HepG2 (cell line): ENCODE results near the gene SRSF4. TPM values are rescaled to one million over a fixed set of nuclear protein-coding genes. Genes with fewer than 3 reads are reported as not detected.

Experiments
- FOXJ3 ChIP-seq: sonication (generic); formaldehyde crosslinking; IDR thresholded peaks from 2 replicates; pipeline ENCODE4 v1.4.0; 2020; ENCODE audit warnings: missing genetic modification reagents, mild to moderate bottlenecking, borderline replicate concordance
- RBM22 ChIP-seq: fragments of 200-400 bp; formaldehyde crosslinking; optimal IDR thresholded peaks from 2 replicates; pipeline ENCODE3; 2017; ENCODE audit warnings: mild to moderate bottlenecking, low read length, moderate library complexity
- TAF1 ChIP-seq: sonication (generic); formaldehyde crosslinking; IDR thresholded peaks from 2 replicates; pipeline ENCODE4 v1.4.0; 2020; ENCODE audit warnings: missing genetic modification reagents
- TRIM24 ChIP-seq: sonication (generic); formaldehyde crosslinking; IDR thresholded peaks from 2 replicates; pipeline ENCODE4 v1.8.0; 2022; ENCODE audit warnings: mild to moderate bottlenecking, missing genetic modification reagents
- TSC22D2 ChIP-seq: sonication (generic); formaldehyde crosslinking; IDR thresholded peaks from 2 replicates; pipeline ENCODE4 v1.5.1; 2020; ENCODE audit warnings: missing genetic modification reagents, mild to moderate bottlenecking, borderline replicate concordance
- ZBTB20 ChIP-seq: sonication (generic); formaldehyde crosslinking; IDR thresholded peaks from 2 replicates; pipeline ENCODE4 v1.8.1; 2023; ENCODE audit warnings: missing genetic modification reagents, low read depth, mild to moderate bottlenecking, borderline replicate concordance
- ZNF264 ChIP-seq: sonication (generic); formaldehyde crosslinking; IDR thresholded peaks from 2 replicates; pipeline ENCODE4 v1.4.0; 2020; ENCODE audit warnings: missing genetic modification reagents
- ZNF33A ChIP-seq: sonication (generic); formaldehyde crosslinking; IDR thresholded peaks from 2 replicates; pipeline ENCODE4 v1.5.1; 2020; ENCODE audit warnings: missing genetic modification reagents, mild to moderate bottlenecking, moderate library complexity, borderline replicate concordance
- ZNF761 ChIP-seq: sonication (generic); formaldehyde crosslinking; conservative IDR thresholded peaks from 2 replicates; pipeline ENCODE4 v1.4.0; 2020; ENCODE audit warnings: mild to moderate bottlenecking, missing genetic modification reagents
- polyA plus RNA-seq, 8 experiments: library from polyadenylated mRNA; depleted of rRNA in 3 of 8; stranded (reverse) in 7 of 8; unstranded in 1 of 8; fragments of >200 nt; fragmentation: Illumina TruSeq in 4 of 8; extraction: Trizol in 4 of 8; gene quantifications; 2 replicates each; pipeline versions ENCODE4 v1.2.1 to v1.2.3, GENCODE V29; 2011 to 2016; ENCODE audit warnings: low read depth in 4 of 8, missing spikeins in 1 of 8, mixed read lengths in 1 of 8; ENCODE audit not compliant: insufficient read depth in 1 of 8
- total RNA-seq, 5 experiments: library from RNA; depleted of rRNA; stranded (reverse); fragments of >200 nt; fragmentation: Illumina TruSeq; extraction: Trizol; gene quantifications; 2 replicates each; pipeline ENCODE4 v1.2.3, GENCODE V29; 2016; ENCODE audit warnings: low read depth in 1 of 5
- TF ChIP-seq, protein P1 (sequence below): sonication (generic); formaldehyde crosslinking; IDR thresholded peaks from 2 replicates; pipeline ENCODE4 v1.5.0; 2020; ENCODE audit warnings: mild to moderate bottlenecking, missing genetic modification reagents
- TF ChIP-seq, protein P2 (sequence below): sonication (generic); formaldehyde crosslinking; conservative IDR thresholded peaks from 2 replicates; pipeline ENCODE4 v1.4.0; 2020; ENCODE audit warnings: mild to moderate bottlenecking, missing genetic modification reagents, moderate library complexity
- TF ChIP-seq, protein P3 (sequence below): sonication (generic); formaldehyde crosslinking; IDR thresholded peaks from 2 replicates; pipeline ENCODE4 v1.5.0; 2020; ENCODE audit warnings: missing genetic modification reagents
- TF ChIP-seq, protein P4 (sequence below): IDR thresholded peaks from 2 replicates; pipeline ENCODE4 v1.6.1; 2018; ENCODE audit warnings: missing genetic modification reagents, mild to moderate bottlenecking, missing compliant biosample characterization
- TF ChIP-seq, protein P5 (sequence below): sonication (generic); formaldehyde crosslinking; conservative IDR thresholded peaks from 2 replicates; pipeline ENCODE4 v1.8.0; 2022; ENCODE audit warnings: mild to moderate bottlenecking, moderate library complexity, missing genetic modification reagents

The SRSF4 gene
- total and polyA plus RNA-seq, 2 of the 13 experiments (the other 11 are each of a cell fraction or from before 2014, with no cell fraction given), result 37.7 to 50.9 TPM

DNA sequence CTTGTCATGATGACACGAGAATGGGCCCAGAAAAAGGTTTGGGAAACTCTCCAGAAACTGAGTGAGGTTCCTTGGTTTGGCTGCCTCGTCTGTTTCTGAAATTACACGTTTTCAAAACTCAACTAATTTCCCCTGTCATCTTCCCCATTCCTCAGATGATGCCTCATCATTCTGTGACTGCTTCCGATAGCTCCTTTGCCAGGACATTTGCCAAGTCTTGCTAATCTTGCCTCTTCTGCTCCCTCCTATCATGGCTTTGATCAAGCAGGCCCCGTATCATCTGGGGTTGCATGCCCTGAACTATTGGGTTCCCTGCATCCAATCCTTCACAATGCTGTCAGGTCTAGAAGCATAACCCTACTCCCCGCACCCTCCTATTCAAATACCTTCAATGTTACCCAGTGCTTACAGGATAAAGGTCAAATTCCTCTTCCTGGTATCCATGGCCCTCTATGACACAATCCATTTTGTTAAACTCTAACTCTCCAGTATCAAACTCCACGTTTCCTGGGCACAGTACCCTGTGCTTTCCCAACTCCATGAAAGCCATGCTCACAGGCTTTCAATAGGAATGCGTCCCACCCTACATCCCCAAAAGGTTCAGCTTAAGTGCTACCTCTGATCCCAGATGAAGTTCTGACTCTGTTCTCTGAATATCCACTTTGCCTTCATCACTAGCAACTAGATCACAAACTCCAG lies 35.8 kb downstream of the SRSF4 start (continued):
- TF ChIP-seq, protein P1, sequence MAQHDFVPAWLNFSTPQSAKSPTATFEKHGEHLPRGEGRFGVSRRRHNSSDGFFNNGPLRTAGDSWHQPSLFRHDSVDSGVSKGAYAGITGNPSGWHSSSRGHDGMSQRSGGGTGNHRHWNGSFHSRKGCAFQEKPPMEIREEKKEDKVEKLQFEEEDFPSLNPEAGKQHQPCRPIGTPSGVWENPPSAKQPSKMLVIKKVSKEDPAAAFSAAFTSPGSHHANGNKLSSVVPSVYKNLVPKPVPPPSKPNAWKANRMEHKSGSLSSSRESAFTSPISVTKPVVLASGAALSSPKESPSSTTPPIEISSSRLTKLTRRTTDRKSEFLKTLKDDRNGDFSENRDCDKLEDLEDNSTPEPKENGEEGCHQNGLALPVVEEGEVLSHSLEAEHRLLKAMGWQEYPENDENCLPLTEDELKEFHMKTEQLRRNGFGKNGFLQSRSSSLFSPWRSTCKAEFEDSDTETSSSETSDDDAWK, result no peak
- TF ChIP-seq ZNF264 (CRISPR knock-in tag) (0 out of 2 replicates have a peak, but pooled peaks have one; percentile 53), TRIM24 (no peak), TAF1 (no peak), FOXJ3 (0 out of 2 replicates have a peak, but pooled peaks have one; percentile 47), ZBTB20 (CRISPR knock-in tag) (no peak), ZNF33A (CRISPR knock-in tag) (no peak), RBM22 (peak; percentile 95), ZNF761 (peak; percentile 21; the same call in 1 of the 2 replicates), TSC22D2 (CRISPR knock-in tag) (no peak)
- TF ChIP-seq, protein P2, sequence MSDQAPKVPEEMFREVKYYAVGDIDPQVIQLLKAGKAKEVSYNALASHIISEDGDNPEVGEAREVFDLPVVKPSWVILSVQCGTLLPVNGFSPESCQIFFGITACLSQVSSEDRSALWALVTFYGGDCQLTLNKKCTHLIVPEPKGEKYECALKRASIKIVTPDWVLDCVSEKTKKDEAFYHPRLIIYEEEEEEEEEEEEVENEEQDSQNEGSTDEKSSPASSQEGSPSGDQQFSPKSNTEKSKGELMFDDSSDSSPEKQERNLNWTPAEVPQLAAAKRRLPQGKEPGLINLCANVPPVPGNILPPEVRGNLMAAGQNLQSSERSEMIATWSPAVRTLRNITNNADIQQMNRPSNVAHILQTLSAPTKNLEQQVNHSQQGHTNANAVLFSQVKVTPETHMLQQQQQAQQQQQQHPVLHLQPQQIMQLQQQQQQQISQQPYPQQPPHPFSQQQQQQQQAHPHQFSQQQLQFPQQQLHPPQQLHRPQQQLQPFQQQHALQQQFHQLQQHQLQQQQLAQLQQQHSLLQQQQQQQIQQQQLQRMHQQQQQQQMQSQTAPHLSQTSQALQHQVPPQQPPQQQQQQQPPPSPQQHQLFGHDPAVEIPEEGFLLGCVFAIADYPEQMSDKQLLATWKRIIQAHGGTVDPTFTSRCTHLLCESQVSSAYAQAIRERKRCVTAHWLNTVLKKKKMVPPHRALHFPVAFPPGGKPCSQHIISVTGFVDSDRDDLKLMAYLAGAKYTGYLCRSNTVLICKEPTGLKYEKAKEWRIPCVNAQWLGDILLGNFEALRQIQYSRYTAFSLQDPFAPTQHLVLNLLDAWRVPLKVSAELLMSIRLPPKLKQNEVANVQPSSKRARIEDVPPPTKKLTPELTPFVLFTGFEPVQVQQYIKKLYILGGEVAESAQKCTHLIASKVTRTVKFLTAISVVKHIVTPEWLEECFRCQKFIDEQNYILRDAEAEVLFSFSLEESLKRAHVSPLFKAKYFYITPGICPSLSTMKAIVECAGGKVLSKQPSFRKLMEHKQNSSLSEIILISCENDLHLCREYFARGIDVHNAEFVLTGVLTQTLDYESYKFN (CRISPR knock-in tag), result peak; percentile 87
- TF ChIP-seq, protein P3, sequence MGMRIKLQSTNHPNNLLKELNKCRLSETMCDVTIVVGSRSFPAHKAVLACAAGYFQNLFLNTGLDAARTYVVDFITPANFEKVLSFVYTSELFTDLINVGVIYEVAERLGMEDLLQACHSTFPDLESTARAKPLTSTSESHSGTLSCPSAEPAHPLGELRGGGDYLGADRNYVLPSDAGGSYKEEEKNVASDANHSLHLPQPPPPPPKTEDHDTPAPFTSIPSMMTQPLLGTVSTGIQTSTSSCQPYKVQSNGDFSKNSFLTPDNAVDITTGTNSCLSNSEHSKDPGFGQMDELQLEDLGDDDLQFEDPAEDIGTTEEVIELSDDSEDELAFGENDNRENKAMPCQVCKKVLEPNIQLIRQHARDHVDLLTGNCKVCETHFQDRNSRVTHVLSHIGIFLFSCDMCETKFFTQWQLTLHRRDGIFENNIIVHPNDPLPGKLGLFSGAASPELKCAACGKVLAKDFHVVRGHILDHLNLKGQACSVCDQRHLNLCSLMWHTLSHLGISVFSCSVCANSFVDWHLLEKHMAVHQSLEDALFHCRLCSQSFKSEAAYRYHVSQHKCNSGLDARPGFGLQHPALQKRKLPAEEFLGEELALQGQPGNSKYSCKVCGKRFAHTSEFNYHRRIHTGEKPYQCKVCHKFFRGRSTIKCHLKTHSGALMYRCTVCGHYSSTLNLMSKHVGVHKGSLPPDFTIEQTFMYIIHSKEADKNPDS (CRISPR knock-in tag), result peak; percentile 93; the same call in 1 of the 2 replicates
- TF ChIP-seq, protein P4, sequence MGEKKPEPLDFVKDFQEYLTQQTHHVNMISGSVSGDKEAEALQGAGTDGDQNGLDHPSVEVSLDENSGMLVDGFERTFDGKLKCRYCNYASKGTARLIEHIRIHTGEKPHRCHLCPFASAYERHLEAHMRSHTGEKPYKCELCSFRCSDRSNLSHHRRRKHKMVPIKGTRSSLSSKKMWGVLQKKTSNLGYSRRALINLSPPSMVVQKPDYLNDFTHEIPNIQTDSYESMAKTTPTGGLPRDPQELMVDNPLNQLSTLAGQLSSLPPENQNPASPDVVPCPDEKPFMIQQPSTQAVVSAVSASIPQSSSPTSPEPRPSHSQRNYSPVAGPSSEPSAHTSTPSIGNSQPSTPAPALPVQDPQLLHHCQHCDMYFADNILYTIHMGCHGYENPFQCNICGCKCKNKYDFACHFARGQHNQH (CRISPR knock-in tag), result peak; percentile 37; the same call in 1 of the 2 replicates
- TF ChIP-seq, protein P5, sequence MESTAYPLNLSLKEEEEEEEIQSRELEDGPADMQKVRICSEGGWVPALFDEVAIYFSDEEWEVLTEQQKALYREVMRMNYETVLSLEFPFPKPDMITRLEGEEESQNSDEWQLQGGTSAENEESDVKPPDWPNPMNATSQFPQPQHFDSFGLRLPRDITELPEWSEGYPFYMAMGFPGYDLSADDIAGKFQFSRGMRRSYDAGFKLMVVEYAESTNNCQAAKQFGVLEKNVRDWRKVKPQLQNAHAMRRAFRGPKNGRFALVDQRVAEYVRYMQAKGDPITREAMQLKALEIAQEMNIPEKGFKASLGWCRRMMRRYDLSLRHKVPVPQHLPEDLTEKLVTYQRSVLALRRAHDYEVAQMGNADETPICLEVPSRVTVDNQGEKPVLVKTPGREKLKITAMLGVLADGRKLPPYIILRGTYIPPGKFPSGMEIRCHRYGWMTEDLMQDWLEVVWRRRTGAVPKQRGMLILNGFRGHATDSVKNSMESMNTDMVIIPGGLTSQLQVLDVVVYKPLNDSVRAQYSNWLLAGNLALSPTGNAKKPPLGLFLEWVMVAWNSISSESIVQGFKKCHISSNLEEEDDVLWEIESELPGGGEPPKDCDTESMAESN (CRISPR knock-in tag), result peak; percentile 65; the same call in 1 of the 2 replicates
